A673 (cell line): ENCODE measurements around the gene TEK. TPM values are rescaled to one million over a fixed set of nuclear protein-coding genes. Genes with fewer than 3 reads are reported as not detected.
"Not testable (repeated sequence)": the region's sequence is repeated elsewhere in the genome, so short reads cannot be mapped to it uniquely, and the experiment has no call there.

Source experiments
- BruUV-seq: library from RNA; stranded (reverse); fragments of 400-500 nt; replicated peaks from 2 replicates; lab custom pipeline; 2021; lab: Mats Ljungman, UMichigan
- CTCF ChIA-PET: fragments of 300-600 bp; sonication (Branson Sonifier 250); formaldehyde crosslinking; loops from one replicate; lab custom pipeline; 2022; ENCODE audit warnings: antibody characterized with exemption; lab: Charles Lee
- POLR2A ChIA-PET: fragments of 300-600 bp; sonication (Branson Sonifier 250); formaldehyde crosslinking; loops from one replicate; lab custom pipeline; 2022; ENCODE audit warnings: antibody characterized with exemption; ENCODE audit not compliant: low non-redundant PET; lab: Charles Lee
- DNase-seq: peaks from one replicate; pipeline ENCODE4 v3.0.0-alpha.2; 2015; ENCODE audit warnings: low spot score
- H3K27ac ChIP-seq: fragments of 200-600 bp; sonication (generic); 2 replicates; pipeline ENCODE4 v1.5.1; 2016; ENCODE audit warnings: mixed run types, low read depth, mild to moderate bottlenecking, mixed read lengths, antibody characterized with exemption, low read length; ENCODE audit not compliant: poor library complexity, severe bottlenecking
- H3K27me3 ChIP-seq: fragments of 200-600 bp; sonication (generic); replicated peaks from 2 replicates; pipeline ENCODE4 v1.6.1; 2017; ENCODE audit warnings: mixed run types, low read depth, mild to moderate bottlenecking, mixed read lengths, antibody characterized with exemption, low read length; ENCODE audit not compliant: insufficient read depth, poor library complexity
- H3K36me3 ChIP-seq: fragments of 200-600 bp; sonication (generic); 2 replicates; pipeline ENCODE4 v1.6.1; 2016; ENCODE audit warnings: mixed run types, mild to moderate bottlenecking, mixed read lengths, antibody characterized with exemption, low read length; ENCODE audit not compliant: insufficient read depth, poor library complexity, severe bottlenecking
- H3K4me1 ChIP-seq: fragments of 200-600 bp; sonication (generic); 2 replicates; pipeline ENCODE4 v1.6.1; 2017; ENCODE audit warnings: mixed run types, mild to moderate bottlenecking, mixed read lengths, antibody characterized with exemption, low read length; ENCODE audit not compliant: insufficient read depth, poor library complexity, severe bottlenecking
- H3K4me3 ChIP-seq: fragments of 200-600 bp; sonication (generic); 2 replicates; pipeline ENCODE4 v1.5.1; 2016; ENCODE audit warnings: low read depth, mixed run types, mild to moderate bottlenecking, mixed read lengths, low read length; ENCODE audit not compliant: poor library complexity, severe bottlenecking
- H3K9me3 ChIP-seq: fragments of 200-600 bp; sonication (generic); 2 replicates; pipeline ENCODE4 v1.6.1; 2016; ENCODE audit warnings: mixed run types, low read depth, mild to moderate bottlenecking, mixed read lengths, antibody characterized with exemption, low read length; ENCODE audit not compliant: poor library complexity, severe bottlenecking
- CTCF ChIP-seq: fragments of 300-800, 200-600 bp; sonication (generic); conservative IDR thresholded peaks from 2 replicates; pipeline ENCODE4 v1.5.1; 2017; ENCODE audit warnings: low read depth, mild to moderate bottlenecking, antibody characterized with exemption, low read length, moderate library complexity, mixed read lengths
- EZH2 ChIP-seq: fragments of 200-600 bp; sonication (generic); IDR thresholded peaks from 2 replicates; pipeline ENCODE4 v1.6.1; 2017; ENCODE audit warnings: borderline replicate concordance, low read depth, mild to moderate bottlenecking, mixed read lengths, antibody characterized with exemption, low read length; ENCODE audit not compliant: poor library complexity, severe bottlenecking
- intact Hi-C: fragments of 100-400 bp; cut with micrococcal nuclease; formaldehyde crosslinking; loops from one replicate; pipeline ENCODE4 v1.10.0; 2022; ENCODE audit not compliant: unreplicated experiment
- total RNA-seq: library from RNA; stranded (reverse); gene quantifications from 2 replicates; pipeline ENCODE4 v1.2.3, GENCODE V29; 2021

TEK gene
- total RNA-seq, 1 experiment from 2014 or later: not detected

GRCh38 chr9:27212191-27212590 is 103.2 kb downstream of the TEK start:
- no peaks in the 10 kb centered on the region for H3K9me3 ChIP-seq
- H3K27me3 ChIP-seq: no peaks in the 10 kb centered on the region
- no peak overlapping the region for H3K4me3 ChIP-seq
- no peaks in the 10 kb centered on the region for H3K4me1 ChIP-seq
- POLR2A ChIA-PET: no interaction called here
- no peak for TF ChIP-seq CTCF
- TF ChIP-seq EZH2: no peak
- BruUV-seq: no TSS peak
- H3K27ac ChIP-seq: no peak overlapping the region
- no peak for DNase-seq
- intact Hi-C loops: no loop called here
- CTCF ChIA-PET: no interaction called here
- H3K36me3 ChIP-seq: no peaks in the 10 kb centered on the region

- CTCF ChIA-PET: no interaction called here
- no TSS peak for BruUV-seq
- no peaks in the 10 kb centered on the region for H3K27me3 ChIP-seq
- H3K36me3 ChIP-seq: no peaks in the 10 kb centered on the region
- no peak for DNase-seq
- H3K9me3 ChIP-seq: no peaks in the 10 kb centered on the region
- intact Hi-C loops: no loop called here
- POLR2A ChIA-PET: no interaction called here
- no peak overlapping the region for H3K27ac ChIP-seq
- TF ChIP-seq EZH2 (no peak), CTCF (no peak)
- H3K4me1 ChIP-seq: no peaks in the 10 kb centered on the region
- H3K4me3 ChIP-seq: no peak overlapping the region
These were observed 103.6 kb downstream of the TEK start for GRCh38 chr9:27212621-27213020.

GRCh38 chr9:27227192-27227591 is 118.2 kb downstream of the TEK start:
- BruUV-seq: no TSS peak
- POLR2A ChIA-PET: no interaction called here
- Histone ChIP-seq H3K27ac (no peak overlapping the region), H3K4me1 (no peaks in the 10 kb centered on the region), H3K36me3 (no peaks in the 10 kb centered on the region), H3K4me3 (no peak overlapping the region), H3K9me3 (no peaks in the 10 kb centered on the region), H3K27me3 (no peaks in the 10 kb centered on the region)
- no peak for TF ChIP-seq EZH2
- no peak for TF ChIP-seq CTCF
- intact Hi-C loops: no loop called here
- CTCF ChIA-PET: no interaction called here
- DNase-seq: no peak

GRCh38 chr9:27239648-27240047 is 130.6 kb downstream of the TEK start:
- H3K27ac ChIP-seq, CTCF ChIA-PET, BruUV-seq, H3K4me3 ChIP-seq, H3K36me3 ChIP-seq, intact Hi-C loops, H3K27me3 ChIP-seq, H3K9me3 ChIP-seq, POLR2A ChIA-PET, H3K4me1 ChIP-seq, DNase-seq: not testable (repeated sequence)
